ENCODE measurements around the gene GPS1.

GPS1 gene

DNA sequence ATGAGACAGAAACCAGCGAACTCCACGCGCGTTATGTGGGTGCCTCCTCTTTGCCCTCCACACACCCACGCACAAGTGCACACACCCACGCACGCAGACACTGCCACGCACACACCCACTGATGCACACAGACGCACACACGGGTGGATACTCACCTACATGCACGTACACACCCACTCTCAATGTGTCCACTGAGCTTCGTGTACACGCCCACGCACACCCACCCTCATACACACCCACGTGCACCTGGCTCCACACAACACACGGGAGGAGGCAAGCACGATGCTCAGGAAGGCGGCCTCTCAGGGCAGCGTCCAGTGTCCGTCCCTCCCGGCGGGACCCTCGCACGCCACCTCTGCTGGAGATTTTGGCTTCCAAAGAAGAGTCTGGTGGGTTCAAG lies 4.3 kb upstream of the GPS1 start:
- DNase-seq: no peak

DNA sequence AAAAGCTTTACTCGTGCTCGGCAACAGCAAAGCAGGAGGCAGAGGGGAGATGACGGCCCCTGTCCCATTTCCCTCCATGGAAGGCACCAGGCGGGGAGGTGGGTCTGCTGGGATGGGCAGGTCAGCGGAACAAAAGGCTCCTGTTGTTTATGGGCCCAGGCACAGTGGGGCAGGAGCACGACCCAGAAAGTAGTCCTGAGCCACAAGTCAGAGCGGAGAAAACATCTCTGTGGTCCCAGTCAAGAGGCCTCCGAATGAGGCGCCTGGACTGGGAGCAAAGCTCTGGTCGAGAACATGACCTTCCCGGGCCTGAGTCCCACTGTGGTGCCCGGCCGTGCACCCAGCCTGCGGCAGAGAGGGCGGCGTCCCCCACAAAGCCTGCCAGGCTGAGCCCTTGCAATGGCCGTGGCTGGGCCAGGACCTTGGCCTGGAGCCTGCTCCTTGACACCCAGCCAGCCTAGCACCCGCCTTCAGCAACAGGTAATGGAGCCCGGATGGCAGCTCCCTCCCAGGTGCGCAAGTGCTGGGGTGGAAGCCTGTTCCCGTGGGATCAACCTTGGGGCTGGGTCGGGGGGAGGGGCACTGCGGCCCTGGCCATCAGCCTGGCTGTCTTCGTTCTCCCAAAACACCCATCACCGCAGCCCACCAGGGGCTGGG lies 3.7 kb upstream of the GPS1 start:
- DNase-seq: no peak

DNA sequence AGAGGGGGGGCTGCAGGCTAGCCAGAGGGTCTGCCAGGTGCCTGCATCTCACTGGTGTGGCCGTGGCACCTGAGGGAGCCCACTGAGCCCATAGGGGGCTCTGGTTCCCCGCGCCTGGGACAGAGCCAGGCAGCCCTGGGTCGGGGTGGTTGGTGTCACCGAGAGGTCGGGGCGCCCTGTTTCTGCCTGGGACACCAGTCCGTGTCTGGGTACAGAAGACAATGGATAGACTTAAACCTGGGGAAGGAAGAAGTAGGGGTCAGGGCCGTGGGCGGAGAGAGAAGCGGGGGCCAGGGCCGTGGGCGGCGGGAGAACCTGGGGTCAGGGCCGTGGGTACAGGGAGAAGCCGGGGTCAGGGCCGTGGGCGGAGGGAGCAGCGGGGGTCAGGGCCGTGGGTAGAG lies 3.1 kb upstream of the GPS1 start:
- no peak for DNase-seq

DNA sequence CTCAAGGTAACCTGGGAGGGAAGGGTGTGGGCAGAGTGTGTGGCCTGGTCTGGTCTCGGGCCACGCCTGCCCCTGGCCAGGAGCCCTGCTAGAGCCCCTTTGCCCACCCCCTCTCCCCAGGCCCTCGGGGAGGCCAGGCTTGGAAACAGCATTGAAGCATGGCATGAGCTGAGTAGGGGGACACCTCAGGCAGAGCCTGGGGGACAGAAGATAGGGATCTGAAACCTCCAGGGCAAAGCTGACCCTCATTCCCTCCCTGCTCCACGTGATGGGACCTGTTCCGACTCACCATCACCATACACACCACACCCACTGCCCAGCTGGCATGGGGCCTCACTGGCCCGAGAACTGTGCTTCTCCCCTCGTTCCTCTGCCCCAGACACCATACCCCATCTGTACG lies 2.6 kb upstream of the GPS1 start:
- no peak for DNase-seq

DNA sequence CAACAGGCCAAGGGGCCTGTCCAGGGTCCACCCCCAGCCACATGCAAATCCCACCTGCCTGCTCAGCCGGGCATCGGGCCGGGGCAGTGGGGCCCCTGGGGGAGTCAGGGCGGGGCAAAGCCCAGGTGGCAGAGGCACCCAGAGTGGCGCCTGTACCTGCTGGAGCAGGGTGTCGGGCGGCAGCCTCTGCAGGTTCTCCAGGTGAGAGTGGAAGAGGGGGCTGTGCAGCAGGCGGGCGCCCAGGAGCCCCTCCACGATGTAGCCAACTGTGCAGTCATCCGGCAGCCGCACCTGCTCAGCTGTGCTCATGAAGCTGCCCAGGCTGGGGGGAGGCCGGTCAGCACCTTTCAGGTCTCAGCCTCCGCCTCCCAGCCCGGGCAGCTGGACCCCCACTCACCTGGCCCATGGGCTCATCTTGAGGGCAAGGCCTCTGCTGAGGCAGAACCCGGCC lies 2.2 kb upstream of the GPS1 start:
- no peak for DNase-seq

DNA sequence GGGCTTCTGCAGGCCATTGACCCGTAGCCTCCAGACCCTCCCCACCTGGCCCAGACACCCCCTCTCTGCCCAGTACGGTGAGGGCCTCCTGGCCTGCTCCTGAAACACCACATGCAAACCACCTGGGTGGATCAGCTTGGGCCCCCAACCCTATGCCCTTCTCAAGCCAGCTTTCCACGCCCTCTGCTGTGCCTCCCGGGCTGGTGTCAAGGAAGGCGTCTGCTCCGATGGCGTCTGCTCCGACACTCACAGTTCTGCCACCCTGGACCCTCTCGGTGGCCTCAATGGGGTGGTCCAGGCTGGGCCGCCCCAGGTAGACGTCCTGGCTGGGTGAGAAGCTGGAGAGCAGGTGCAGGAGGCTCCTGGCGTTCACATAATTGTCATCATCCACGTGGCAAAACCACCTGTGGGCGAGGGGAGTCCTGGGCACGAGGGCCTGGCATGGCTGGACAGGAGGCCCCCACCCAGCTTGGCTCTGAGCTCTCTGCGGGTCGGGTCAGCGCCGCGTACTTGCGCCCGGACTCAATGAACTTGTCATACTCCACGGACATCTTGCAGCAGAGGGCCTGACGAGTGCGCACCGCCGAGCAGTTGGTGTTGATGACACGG lies 1.4 kb upstream of the GPS1 start:
- DNase-seq: no peak

DNA sequence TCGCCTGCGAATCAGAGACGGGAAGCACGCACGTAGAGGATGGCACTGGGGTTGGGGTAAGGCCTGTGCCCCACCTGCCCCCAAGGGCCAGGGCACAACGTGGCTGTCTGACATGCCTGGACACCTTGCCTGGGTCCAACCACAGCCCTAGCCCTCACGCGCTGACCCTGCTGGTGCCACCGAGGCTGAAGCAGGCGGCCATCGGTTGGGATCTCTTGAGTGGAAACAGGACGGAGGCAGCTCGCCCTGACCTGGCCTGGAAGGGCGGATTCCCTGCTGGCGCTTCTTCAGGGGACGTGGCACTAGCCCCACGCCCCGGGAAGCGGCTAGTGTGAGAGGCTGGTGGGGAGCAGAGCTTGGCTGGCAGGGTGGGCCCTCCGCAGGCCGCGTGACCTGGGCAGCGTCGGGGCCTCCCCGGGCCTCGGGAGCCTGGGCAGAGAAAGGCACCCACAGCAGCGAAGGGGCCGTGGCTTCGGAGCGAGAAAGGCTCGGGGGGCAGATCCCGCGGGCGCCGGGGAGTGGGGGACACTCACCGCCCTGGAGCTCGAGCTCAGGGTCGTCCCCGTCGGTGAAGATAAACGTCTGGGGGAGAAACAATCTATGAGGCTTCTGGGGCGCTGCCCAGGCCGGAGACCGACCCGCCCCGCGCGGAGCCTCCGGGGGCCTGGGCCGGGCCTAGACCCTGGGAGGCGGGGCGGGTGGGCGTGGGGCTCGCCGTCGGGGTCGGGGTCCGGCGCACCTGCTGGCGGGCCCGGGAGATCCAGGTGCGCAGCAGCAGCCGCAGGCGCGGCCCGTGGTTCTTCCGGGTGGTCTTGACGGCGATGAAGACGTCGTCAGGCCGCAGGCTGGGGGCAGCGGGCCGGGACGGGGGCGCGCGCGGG lies 697 bp upstream of the GPS1 start:
- no peak for DNase-seq

DNA sequence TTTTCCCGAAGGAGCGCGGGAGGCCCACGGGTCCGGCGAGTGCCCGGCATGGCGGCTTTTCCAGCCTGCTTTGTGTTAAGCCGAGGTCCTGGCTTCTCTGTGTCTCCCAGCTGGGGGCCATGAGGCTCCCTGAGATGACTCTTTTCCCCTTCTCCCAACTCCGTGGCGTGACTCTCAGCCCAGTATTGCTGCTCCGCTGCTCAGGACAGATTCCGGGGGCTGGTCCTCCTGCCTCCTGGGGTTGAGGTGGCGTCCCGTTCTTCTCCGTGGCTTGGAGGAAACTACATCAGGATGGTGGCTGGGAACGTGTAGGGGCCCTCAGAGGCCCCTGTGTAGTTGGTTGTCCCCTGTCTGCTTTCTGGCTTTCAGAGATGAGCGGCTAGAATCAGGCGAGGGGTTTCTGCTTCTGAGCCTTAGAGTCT lies 951 bp downstream of the GPS1 start:
- no peak for DNase-seq

DNA sequence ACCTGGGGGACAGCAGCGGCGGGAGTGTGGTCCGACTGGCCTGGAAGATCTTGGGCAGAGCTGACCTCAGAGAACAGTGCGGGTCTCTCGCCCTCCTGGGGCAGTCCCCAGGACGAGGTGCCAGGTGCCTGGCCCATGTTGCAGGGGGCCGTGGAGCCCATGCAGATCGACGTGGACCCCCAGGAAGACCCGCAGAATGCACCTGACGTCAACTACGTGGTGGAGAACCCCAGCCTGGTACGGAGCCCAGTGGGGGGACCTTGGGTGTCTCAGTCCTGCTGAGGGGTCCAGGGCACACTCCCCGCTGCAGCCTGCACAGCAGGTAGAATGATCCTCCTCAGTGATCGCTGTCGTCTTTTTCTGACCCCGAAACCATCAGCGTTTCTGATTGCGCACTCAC lies 1.4 kb downstream of the GPS1 start:
- DNase-seq: no peak

DNA sequence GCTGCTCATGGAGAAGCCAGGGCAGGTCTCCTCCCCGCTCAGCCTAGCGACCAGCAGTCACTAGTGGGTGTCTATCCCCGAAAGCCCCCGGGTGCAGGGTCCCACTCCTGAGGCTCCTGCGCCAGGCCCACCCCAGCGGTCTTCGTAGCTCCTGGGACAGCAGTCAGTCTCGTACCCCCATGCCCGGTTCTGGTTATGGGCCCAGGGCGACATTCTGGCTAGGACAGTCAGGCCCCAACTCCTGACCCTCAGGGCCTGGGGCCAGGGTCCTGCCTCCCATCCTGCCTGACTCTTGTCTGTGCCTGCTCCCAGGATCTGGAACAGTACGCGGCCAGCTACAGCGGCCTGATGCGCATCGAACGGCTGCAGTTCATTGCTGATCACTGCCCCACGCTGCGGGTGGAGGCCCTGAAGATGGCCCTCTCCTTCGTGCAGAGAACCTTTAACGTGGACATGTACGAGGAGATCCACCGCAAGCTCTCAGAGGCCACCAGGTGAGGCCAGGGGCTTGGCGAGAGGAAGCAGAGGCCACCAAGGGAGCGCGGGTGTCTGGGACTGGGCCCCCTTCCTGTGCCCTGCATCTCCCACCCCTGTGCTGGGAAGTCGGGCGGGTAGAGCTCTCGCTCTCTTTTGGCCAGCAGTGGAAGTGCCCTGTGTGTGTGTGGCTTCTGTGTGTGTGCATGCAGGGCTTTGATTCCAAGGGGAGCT lies 2.0 kb downstream of the GPS1 start:
- DNase-seq: no peak

DNA sequence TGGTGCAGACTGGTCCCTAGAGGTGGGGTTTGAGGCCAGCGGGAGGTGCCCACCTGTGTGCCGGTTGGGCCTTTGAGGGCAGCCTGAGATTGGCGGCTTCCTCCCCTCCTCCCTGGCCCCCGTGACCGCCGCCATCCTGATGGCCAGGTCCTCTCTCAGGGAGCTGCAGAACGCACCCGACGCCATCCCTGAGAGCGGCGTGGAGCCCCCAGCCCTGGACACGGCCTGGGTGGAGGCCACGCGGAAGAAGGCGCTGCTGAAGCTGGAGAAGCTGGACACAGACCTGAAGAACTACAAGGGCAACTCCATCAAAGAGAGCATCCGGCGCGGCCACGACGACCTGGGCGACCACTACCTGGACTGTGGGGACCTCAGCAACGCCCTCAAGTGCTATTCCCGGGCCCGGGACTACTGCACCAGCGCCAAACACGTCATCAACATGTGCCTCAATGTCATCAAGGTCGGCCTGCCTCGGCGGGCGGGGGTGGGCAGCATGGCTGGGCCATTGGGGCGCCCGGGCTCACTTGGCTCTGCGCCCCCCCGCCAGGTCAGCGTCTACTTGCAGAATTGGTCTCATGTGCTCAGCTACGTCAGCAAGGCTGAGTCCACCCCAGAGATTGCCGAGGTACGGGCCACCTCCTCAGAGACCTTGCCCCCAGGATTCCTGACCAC lies 2.8 kb downstream of the GPS1 start:
- DNase-seq: no peak

DNA sequence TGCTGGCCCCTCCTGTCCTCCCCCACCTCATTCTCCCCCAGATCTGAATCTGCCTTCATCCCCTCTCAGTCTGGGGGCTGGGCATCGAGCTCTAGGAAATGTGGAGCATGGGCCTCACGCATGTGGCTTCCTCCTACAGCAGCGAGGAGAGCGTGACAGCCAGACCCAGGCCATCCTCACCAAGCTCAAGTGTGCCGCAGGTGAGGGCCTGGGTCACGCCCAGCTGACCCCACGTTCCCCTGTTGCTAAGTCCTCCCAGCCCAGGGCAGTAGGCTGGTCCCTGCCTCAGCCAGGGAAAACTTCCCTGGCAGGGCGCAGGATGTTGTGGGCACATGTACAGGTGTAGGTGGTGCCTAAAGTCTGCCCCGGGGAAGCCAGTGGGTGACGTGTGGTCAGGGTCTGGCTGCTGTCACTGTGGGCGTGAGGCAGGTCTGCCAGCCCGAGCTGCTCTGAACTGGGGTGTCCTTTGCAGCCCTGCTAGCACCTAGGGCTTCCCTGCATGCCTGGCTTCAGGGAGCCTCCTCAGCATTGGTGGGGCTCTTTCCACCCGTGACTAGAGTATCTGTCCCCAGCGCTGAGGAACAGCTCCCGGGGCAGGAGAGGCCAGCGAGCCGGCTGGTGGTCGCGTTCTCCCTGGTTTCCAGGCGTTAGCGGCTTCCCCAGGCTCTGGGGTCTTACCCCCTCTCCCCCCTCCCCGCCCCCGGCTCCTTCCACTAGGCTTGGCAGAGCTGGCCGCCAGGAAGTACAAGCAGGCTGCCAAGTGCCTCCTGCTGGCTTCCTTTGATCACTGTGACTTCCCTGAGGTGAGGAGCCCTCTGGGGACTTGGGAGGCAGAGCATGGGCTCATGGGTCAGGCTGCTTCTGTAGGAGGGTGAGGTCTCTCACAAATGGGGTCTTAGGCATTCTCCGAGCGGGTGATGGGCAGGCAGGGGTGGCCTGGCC lies 3.6 kb downstream of the GPS1 start:
- no peak for DNase-seq

DNA sequence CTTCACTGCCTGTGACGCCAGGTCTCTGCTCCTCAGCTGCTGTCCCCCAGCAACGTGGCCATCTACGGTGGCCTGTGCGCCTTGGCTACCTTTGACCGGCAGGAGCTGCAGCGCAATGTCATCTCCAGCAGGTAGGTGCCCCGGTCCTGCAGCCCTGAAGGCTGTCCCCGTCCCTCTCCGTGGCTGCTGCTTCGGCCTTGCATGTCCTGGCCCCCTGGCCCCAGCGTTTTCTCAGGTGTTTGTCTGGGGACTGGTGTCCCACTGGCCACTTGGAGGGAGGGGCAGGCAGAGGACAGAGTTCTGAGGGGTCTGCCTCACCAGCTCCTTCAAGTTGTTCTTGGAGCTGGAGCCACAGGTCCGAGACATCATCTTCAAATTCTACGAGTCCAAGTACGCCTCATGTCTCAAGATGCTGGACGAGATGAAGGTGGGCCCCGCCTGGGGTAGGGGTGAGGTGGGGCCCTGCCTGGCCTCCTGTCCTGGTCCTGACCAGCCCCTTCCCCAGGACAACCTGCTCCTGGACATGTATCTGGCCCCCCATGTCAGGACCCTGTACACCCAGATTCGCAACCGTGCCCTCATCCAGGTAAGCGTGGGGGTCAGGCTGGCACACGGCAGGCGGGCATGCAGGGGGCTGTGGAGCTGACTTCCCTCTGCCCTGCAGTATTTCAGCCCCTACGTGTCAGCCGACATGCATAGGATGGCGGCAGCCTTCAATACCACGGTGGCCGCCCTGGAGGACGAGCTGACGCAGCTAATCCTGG lies 4.4 kb downstream of the GPS1 start:
- DNase-seq: no peak

DNA sequence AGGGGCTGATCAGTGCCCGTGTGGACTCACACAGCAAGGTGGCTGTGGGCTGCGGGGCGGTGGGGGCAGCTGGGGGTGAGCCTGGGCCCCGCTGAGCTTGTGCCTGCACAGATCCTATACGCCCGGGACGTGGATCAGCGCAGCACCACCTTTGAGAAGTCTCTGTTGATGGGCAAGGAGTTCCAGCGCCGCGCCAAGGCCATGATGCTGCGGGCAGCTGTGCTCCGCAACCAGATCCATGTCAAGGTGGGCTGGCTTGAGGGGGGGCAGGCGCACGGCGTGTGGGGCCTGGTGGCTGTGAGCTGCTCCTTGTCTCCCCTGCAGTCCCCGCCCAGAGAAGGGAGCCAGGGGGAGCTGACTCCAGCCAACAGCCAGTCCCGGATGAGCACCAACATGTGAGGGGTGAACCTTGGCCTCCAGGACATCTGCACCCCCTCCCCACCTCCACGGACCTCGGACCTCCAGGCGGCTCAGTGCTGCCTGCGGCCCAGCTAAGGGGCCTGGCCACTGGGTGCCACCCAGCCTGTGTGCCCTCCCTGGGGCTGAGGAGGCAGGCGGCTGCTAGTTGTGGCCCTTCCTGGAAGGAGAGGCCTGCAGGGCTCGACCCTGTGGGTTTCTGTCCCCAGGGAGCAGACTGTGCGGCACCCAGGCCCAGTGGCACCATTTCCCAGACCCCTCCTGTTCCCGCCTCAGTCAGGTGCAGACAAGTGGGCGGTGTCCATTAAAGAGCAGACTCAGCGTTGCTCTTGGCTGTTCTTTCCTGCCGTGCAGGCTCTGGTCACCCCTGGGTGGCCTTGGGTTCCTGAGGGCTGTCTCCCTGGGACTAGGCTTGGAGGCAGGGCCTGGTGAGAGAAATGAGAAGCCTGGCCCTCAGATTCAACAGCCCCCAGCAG lies 5.3 kb downstream of the GPS1 start:
- no peak for DNase-seq

DNA sequence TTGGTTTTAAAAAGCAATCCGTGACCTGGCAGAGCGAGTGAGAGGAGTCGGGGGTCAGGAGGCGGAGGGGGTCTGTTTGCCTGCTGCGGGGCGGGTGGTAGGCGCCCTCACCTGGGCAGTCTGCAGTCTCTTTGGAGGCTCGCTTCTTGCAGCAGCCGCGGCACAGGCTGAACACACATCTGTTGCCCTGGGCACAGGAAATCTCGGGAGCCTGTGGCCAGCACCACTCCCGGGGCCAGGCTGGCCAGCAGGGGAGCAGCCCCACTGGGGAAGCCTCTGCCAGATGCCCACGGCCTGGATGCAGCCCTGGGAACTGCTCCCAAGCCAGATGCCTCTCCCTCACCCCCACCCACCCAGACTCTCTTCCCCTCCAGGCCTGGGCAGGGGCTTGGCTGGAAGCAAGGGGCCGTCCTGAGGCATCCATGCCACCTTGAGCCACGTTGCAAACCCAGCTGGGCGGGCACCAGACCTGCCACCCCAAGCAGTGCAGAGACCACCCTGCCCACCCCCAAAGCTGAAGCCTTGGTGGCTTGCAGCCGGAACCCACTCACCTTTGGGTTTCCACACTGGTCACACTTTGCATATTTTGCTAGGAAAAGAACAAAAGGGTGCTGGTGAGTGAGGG lies 6.6 kb downstream of the GPS1 start:
- DNase-seq: no peak

DNA sequence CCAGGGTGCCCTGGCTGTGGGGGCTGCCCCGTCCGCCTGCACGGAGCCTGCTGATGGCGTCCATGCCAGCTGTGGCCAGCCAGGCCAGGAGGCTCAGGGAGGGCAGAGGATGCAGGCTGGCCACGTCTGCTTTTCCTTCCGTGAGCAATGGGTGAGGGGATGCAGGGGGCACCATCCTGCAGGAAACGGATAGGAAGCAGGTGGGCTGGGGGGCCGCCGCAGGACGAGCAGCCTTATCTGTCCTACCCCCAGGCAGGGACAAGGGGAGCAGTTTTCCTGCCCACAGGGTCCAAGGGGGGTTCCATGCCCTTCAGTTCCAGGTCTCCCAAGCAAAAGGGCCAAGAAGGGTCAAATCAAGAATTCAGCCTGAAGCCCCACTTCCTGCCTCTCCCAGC lies 7.2 kb downstream of the GPS1 start:
- no peak for DNase-seq

DNA sequence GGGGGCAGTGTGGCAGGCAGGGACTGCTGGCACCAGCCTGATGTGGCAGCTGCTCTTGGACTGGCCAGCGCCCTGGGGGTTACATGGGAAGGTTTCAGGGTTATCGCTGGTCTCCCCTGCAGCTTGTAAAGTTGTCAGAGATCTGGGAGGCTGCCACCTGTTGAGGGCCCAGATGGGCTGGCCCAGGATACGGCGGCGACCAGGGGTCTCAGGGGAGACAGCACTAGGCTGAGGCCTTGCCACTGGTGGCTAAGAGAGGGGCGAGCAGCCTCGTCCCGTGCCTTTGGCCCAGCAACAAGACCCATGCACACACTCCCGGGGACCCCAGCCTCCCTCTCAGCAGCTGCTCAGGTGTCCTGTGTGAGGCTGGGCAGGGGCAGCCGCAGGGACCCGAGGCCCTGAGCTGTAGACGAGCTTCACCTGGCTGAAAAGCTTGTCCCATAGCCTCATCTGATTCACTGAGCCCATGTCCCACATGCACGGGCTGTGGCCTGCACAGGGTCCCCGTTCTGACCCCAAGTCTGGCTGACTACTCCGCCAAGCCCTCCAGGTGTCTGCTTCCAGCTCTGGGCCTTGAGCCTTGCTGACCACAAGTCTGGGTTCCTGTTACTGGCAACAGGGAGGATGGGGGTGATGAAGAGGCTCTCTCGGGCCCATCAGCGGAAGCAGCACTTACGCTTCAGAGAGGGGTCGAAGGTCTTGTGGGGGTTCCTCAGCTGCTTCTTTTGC lies 7.7 kb downstream of the GPS1 start:
- DNase-seq: peak; percentile 31

DNA sequence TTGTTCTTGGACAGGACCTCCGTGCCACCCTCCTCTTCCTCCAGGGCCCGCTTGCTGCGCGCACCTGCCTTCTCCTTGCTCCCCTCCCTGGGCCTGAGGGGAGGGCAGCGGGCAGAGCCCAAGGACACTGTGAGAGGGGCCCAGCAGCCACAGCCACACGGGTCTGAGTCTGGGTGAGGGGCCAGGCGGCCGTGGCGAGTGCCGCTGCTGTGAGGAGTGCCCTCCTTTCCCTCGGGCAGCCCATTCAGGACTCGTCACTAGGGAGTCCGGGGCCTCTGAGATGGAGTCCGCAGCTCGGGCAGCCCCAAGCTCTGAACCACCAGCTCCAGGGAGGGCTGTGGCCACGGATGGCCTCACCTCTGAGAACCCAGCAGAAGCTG lies 8.3 kb downstream of the GPS1 start:
- DNase-seq: no peak

DNA sequence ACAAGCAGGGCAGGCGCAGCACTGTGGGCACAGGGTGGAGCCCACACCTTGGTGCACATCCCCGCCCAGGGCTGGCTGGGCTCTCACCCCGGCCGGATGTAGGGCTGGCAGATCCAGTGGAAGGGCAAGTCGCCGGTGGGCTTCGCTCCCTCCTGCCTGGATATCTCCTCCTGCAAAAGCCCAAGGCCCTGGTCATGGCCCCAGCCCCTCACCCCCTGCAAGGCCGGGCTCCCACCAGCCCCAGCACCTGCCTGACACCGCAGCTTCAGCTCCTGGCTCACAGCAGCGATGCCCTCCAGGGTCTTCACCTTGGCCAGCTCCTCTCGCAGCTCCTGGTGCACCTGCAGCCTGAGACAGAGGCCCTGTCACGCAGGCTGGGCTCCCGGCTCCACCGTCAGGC lies 8.9 kb downstream of the GPS1 start:
- DNase-seq: no peak
